Raji (cell line): ENCODE data around the gene DPH3.

Experiments
- POLR2A ChIP-seq: IDR thresholded peaks from 2 replicates; pipeline ENCODE4 v1.6.1; 2011; ENCODE audit warnings: low read depth, low read length, control low read depth; ENCODE audit not compliant: insufficient read depth

DPH3 gene

GRCh38 chr3:16252243-16252978, 12.3 kb downstream of the DPH3 start:
- TF ChIP-seq POLR2A: no peak

- no peak for TF ChIP-seq POLR2A
These were observed 13.2 kb downstream of the DPH3 start for GRCh38 chr3:16251316-16252085.

GRCh38 chr3:16249886-16250285, 14.9 kb downstream of the DPH3 start:
- TF ChIP-seq POLR2A: no peak

- TF ChIP-seq POLR2A: no peak
These were observed 15.4 kb downstream of the DPH3 start for GRCh38 chr3:16249336-16249735.

- no peak for TF ChIP-seq POLR2A
These were observed 16.2 kb downstream of the DPH3 start for GRCh38 chr3:16248556-16248955.

GRCh38 chr3:16247282-16248061, 17.3 kb downstream of the DPH3 start:
- no peak for TF ChIP-seq POLR2A

GRCh38 chr3:16245609-16246008, 19.1 kb downstream of the DPH3 start:
- no peak for TF ChIP-seq POLR2A

GRCh38 chr3:16243706-16244490, 20.8 kb downstream of the DPH3 start:
- no peak for TF ChIP-seq POLR2A

GRCh38 chr3:16242177-16242576, 22.6 kb downstream of the DPH3 start:
- TF ChIP-seq POLR2A: no peak

GRCh38 chr3:16241225-16241624, 23.5 kb downstream of the DPH3 start:
- no peak for TF ChIP-seq POLR2A

- no peak for TF ChIP-seq POLR2A
These were observed 24.3 kb downstream of the DPH3 start for GRCh38 chr3:16240229-16241023.

GRCh38 chr3:16239780-16240179, 25.0 kb downstream of the DPH3 start:
- no peak for TF ChIP-seq POLR2A

GRCh38 chr3:16239086-16239770, 25.5 kb downstream of the DPH3 start:
- TF ChIP-seq POLR2A: no peak
